Testis (tissue), 3 donors: ENCODE measurements around the gene N4BP2. TPM values are rescaled to one million over a fixed set of nuclear protein-coding genes. Genes with fewer than 3 reads are reported as not detected.

Experiments
- DNase-seq: peaks from one replicate; pipeline ENCODE4 v3.0.0-alpha.2; 2019
- H3K27ac ChIP-seq, 2 donors: fragments of 200-600 bp; sonication (generic); one replicate each; pipeline ENCODE4 v1.5.1; 2019
- H3K27me3 ChIP-seq: fragments of 200-600 bp; sonication (generic); one replicate; pipeline ENCODE4 v1.5.1; 2019
- H3K36me3 ChIP-seq: fragments of 200-600 bp; sonication (generic); one replicate; pipeline ENCODE4 v1.5.1; 2017; ENCODE audit warnings: low read depth; ENCODE audit errors: missing control alignments
- H3K4me1 ChIP-seq: fragments of 200-600 bp; sonication (generic); one replicate; pipeline ENCODE4 v1.5.1; 2019
- H3K4me3 ChIP-seq, 2 donors: fragments of 200-600 bp; sonication (generic); one replicate each; pipeline ENCODE4 v1.5.1; 2017 to 2019
- H3K9me3 ChIP-seq: fragments of 200-600 bp; sonication (generic); one replicate; pipeline ENCODE4 v1.5.1; 2017
- POLR2A ChIP-seq: fragments of 450-650 bp; IDR thresholded peaks from one replicate; pipeline ENCODE4 v1.6.1; 2017; ENCODE audit warnings: antibody characterized with exemption, mild to moderate bottlenecking, moderate library complexity
- whole genome bisulfite sequencing, 2 donors: methylation state at CpG; one replicate each; pipeline ENCODE4 v1.1.5; 2018; 5-methylcytosine and 5-hydroxymethylcytosine counted together
- intact Hi-C: fragments of 100-400 bp; cut with DNase I; formaldehyde crosslinking; loops from one replicate; pipeline ENCODE4 v1.15.1; 2023; ENCODE audit warnings: low total_unique reads
- polyA plus RNA-seq: library from polyadenylated mRNA; stranded (reverse); fragments of 350-450 nt; fragmentation: Illumina TruSeq; extraction: RNeasy Lipid Tissue Mini Kit (QIAGEN cat#74804); gene quantifications from one replicate; pipeline ENCODE4 v1.2.3, GENCODE V29; 2014; ENCODE audit warnings: low read depth, low replicate concordance; ENCODE audit not compliant: insufficient read depth
- total RNA-seq, 2 donors: library from RNA; depleted of rRNA; stranded (reverse); fragments of >200 nt; gene quantifications; one replicate each; pipeline ENCODE4 v1.2.3, GENCODE V29; 2016
- TF ChIP-seq, protein P1 (sequence below), 3 experiments: fragments of 450-650 bp in 2 of 3; fragments of 200-600 bp in 1 of 3; sonication (generic) in 1 of 3; IDR thresholded peaks; one replicate each; pipeline ENCODE4 v1.5.1; 2016 to 2019; ENCODE audit warnings: antibody characterized with exemption in 3 of 3, mild to moderate bottlenecking in 2 of 3, moderate library complexity in 1 of 3

N4BP2 gene
- total and polyA plus RNA-seq, 3 donors from 2014 or later, result 3.9 to 14.6 (median 8.5) TPM

DNA sequence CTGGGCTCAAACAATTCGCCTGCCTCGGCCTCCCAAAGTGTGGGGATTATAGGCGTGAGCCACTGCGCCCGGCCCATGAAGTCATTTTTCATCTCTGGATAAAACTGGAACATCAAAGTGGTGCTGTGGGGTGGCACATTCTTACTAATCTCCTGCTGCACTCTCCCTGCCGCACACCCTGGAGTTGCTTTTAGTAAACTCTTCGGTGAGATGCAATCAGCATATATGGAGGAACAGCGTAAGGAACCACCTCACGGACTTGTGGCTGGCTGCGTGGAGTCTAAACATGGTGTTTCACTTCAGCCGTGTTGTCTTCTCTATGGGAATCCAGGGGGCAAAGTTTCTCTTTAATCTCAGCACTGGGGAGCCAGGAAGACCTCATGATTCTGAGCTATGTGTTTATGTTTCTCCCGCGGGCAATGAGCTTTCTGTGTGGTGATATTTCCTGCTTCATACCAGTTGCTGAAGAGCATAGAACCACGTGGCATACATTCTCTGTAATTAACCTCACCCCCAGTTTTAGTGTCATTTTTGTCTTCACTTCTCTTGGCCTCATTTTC lies 138.0 kb downstream of the N4BP2 start:
- 74 to 79% methylated on average over 14 of the region's 14 CpGs for WGBS, 2 donors
- Histone ChIP-seq H3K4me1 (no peaks in the 10 kb centered on the region), H3K27ac (no peak overlapping the region), H3K9me3 (no peaks in the 10 kb centered on the region), H3K4me3 (no peak overlapping the region), H3K36me3 (no peaks in the 10 kb centered on the region), H3K27me3 (no peaks in the 10 kb centered on the region)
- no peak for TF ChIP-seq POLR2A
- TF ChIP-seq, protein P1, sequence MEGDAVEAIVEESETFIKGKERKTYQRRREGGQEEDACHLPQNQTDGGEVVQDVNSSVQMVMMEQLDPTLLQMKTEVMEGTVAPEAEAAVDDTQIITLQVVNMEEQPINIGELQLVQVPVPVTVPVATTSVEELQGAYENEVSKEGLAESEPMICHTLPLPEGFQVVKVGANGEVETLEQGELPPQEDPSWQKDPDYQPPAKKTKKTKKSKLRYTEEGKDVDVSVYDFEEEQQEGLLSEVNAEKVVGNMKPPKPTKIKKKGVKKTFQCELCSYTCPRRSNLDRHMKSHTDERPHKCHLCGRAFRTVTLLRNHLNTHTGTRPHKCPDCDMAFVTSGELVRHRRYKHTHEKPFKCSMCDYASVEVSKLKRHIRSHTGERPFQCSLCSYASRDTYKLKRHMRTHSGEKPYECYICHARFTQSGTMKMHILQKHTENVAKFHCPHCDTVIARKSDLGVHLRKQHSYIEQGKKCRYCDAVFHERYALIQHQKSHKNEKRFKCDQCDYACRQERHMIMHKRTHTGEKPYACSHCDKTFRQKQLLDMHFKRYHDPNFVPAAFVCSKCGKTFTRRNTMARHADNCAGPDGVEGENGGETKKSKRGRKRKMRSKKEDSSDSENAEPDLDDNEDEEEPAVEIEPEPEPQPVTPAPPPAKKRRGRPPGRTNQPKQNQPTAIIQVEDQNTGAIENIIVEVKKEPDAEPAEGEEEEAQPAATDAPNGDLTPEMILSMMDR (IDR thresholded peaks at IDR 0.05), result no peak
- DNase-seq, result no peak
- intact Hi-C loops, result no loop called here

DNA sequence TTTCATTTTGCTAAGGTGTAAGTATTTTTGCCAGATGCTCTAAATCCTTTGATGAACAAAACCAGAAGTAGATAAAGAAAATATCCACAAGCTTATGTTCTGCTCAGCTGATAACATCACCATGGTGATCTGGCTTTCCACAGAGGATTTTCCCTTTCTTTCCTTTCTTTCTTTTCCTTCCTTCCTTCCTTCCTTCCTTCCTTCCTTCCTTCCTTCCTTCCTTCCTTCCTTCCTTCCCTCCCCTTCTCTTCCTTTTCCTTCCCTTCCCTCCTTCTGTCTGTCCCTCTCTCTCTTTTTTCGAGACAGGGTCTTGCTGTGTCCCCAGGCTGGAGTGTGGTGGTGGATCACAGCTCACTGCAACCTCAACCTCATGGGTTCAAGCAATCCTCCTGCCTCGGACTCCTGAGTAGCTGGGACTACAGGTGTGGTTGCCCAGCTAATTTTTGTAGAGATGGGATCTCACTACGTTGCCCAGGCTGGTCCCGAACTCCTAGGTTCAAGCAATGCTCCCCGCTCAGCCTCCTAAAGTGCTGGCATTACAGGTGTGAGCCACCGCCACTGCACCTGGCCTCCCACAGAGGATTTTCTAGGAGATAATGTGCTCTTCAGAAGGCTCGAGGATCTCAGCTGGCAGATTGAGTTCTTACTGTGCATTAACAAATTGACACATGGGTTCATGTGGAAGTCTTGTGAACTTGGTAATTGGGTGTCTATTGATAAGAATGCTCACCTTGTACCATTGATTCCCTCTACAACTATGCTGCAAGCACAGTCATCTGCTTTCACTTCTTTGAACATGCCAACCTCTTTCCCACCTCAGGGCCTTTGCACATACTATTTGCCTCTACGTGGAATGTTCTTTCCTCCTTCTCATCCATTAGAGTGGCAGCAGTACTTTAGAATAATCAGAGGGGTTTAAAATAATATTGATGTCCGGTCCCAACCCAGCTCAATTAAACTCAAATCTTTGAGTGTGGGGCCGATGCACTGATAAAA lies 138.8 kb downstream of the N4BP2 start:
- Histone ChIP-seq H3K4me1 (no peaks in the 10 kb centered on the region), H3K27ac (no peak overlapping the region), H3K36me3 (no peaks in the 10 kb centered on the region), H3K4me3 (no peak overlapping the region), H3K27me3 (no peaks in the 10 kb centered on the region), H3K9me3 (no peaks in the 10 kb centered on the region)
- DNase-seq, result no peak
- 96% methylated on average over 10 of the region's 10 CpGs for WGBS, 2 donors
- TF ChIP-seq, protein P1 (IDR thresholded peaks at IDR 0.05), result no peak
- TF ChIP-seq POLR2A, result no peak
- intact Hi-C loops, result no loop called here

DNA sequence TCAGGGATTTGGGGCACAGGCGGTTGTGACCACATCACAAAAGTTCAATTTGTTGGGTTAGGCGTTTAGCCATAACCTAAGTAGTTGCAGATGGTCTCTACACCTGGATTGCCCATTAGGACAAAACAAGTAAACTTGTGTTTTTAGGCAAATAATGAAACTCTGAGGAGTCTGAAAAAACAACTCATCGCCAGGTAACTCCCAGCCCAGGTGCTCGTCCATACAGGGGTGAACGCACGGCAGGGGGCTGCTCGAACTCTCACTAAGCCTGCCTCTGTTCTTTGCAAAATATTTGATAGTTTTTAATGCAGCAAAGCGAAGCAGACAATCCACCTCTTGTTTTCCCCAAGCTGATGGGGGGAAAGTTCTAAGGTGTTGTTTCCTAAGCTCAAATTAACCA lies 139.6 kb downstream of the N4BP2 start:
- 86 to 90% methylated on average over 8 of the region's 8 CpGs for WGBS, 2 donors

DNA sequence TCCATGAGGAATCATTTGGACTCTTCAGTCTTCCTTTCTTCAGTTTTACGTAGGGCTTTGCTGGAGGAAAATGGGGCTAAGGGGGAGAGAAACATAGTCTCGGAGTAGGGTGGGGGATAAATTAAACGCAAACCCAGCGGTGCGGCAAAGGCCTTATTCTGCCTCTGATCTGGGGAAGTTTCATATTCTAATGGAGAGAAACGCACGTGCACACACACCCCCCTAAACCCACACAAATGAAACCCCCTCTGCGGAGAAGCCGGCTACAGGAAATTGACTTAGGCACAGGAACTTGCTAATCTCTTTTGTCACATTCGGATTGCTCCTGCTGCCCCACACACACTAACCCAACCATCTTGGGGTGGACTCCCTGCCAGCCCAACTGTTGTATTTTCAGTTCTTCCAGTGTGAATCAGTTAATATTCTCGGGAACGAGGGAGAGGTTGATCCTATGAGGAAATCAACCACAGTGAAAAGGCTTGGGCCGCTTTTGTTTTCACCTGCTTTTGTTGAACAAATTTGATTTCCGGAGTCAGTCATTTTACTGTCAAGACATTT lies 140.2 kb downstream of the N4BP2 start, which contains the start of gene RHOH:
RHOH (plus strand) TSS at position 308 of the 558 bp plus-strand sequence. CDS start 46,356 bp downstream, outside the sequence.
- DNase-seq, result no peak
- 52 to 58% methylated on average over 14 of the region's 14 CpGs for WGBS, 2 donors
- Histone ChIP-seq H3K36me3 (no peaks in the 10 kb centered on the region), H3K9me3 (no peaks in the 10 kb centered on the region), H3K4me3 (no peak within 1 kb of the TSS), H3K27me3 (no peaks in the 10 kb centered on the region), H3K27ac (no peak within 1 kb of the TSS), H3K4me1 (no peaks in the 10 kb centered on the region)
- no peak for TF ChIP-seq POLR2A
- TF ChIP-seq, protein P1 (IDR thresholded peaks at IDR 0.05), result no peak
- intact Hi-C loops, result no loop called here

More for the DNA sequence above, 139.6 kb downstream of the N4BP2 start:
- TF ChIP-seq, protein P1 (IDR thresholded peaks at IDR 0.05), result no peak
- TF ChIP-seq POLR2A, result no peak
- no peaks in the 10 kb centered on the region for H3K36me3 ChIP-seq
- intact Hi-C loops, result no loop called here
- H3K9me3 ChIP-seq, result no peaks in the 10 kb centered on the region
- no peak overlapping the region for H3K4me3 ChIP-seq
- H3K27ac ChIP-seq, result no peak overlapping the region
- no peaks in the 10 kb centered on the region for H3K27me3 ChIP-seq
- no peak for DNase-seq
- no peaks in the 10 kb centered on the region for H3K4me1 ChIP-seq
